ENCODE results near the gene TJP3. TPM values are rescaled to one million over a fixed set of nuclear protein-coding genes. Genes with fewer than 3 reads are reported as not detected.

TJP3 gene
- total RNA-seq, 3 donors from 2014 or later = 0.16 to 36.6 (median 20.0) TPM

DNA sequence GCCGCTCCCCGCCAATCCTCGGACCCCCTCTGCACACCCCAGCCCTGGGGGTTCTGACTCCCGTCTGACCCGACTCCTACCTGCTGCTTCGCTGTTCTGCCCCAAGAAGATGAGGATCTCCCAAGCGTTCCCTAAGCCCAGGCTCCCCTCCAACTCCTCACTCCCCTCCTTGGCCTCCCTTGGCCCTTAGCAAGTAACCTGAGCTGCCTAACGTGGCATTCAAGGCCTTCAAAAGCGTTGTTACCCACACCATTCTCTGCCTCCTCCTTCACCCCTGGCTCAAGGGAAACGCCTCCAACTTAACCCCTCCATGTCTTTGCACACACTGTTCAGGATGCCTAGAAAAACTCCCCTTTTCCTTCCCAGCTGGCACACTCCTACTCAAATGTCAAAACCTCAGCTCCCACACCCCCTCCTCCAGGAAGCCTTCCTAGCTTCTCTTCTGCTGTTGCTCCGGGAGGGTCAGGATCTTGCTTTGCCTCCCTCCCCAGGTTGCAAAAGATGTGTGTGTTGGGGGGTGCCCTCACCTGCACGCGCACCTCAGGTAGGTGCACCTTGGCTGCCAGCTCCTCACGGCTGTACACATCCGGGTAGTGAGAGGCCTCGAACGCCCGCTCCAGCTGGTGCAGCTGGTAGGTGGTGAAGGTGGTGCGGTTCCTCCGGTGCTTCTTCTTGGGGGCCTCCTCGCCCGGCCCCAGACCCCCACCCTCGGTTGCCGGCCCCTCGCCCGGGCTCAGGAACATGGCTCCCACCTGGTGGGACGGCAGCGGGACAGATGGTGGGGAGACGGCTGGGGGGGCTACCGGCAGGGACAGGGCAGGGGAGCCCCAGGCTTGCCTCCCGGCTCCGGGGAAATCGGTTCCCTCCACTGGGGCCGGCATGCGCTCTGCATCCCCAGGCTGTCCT lies 63.1 kb downstream of the TJP3 start:
- TF ChIP-seq CTCF (IDR thresholded peaks at IDR 0.05) = no peak
- TF ChIP-seq POLR2A (IDR thresholded peaks at IDR 0.05) = no peak
- TF ChIP-seq POLR2AphosphoS5 (IDR thresholded peaks at IDR 0.05) = no peak
- intact Hi-C loops (cut with DNase I; ENCODE audit: low total_unique reads) = no loop called here
- H3K27ac ChIP-seq = peak overlapping the region in 1 of 2 donors; percentile 19
- DNase-seq (ENCODE audit: low spot score in 2 of 2) = no peak
- no peaks in the 10 kb centered on the region for H3K9me3 ChIP-seq
- H3K36me3 ChIP-seq = peaks cover 6% of the 10 kb centered on the region
- peak overlapping the region in 2 of 3 donors; percentile 13 to 33 for H3K4me3 ChIP-seq
- no peaks in the 10 kb centered on the region for H3K4me1 ChIP-seq
- H3K27me3 ChIP-seq = no peaks in the 10 kb centered on the region

- H3K27ac ChIP-seq = no peak within 1 kb of the TSS
- intact Hi-C loops (cut with DNase I; ENCODE audit: low total_unique reads) = no loop called here
- no peaks in the 10 kb centered on the region for H3K4me1 ChIP-seq
- H3K9me3 ChIP-seq = no peaks in the 10 kb centered on the region
- no peak within 1 kb of the TSS for H3K4me3 ChIP-seq
- peaks cover 5% of the 10 kb centered on the region for H3K36me3 ChIP-seq
- TF ChIP-seq POLR2A (IDR thresholded peaks at IDR 0.05) = no peak
- TF ChIP-seq POLR2AphosphoS5 (IDR thresholded peaks at IDR 0.05) = no peak
- no peak for TF ChIP-seq CTCF (IDR thresholded peaks at IDR 0.05)
- H3K27me3 ChIP-seq = no peaks in the 10 kb centered on the region
- no peak for DNase-seq (ENCODE audit: low spot score in 2 of 2)
Measured at GRCh38 chr19:3771906-3772455, 63.8 kb downstream of the TJP3 start, which contains the start of gene RAX2. RAX2 (minus strand) TSS chr19:3772228; CDS start chr19:3771742, 486 bp downstream.

- Histone ChIP-seq H3K27me3 (peaks cover 0 to 12% of the 10 kb centered on the region in 2 donors), H3K36me3 (no peaks in the 10 kb centered on the region), H3K4me3 (no peak overlapping the region), H3K9me3 (no peaks in the 10 kb centered on the region), H3K4me1 (no peaks in the 10 kb centered on the region), H3K27ac (no peak overlapping the region)
- intact Hi-C loops (cut with DNase I; ENCODE audit: low total_unique reads) = no loop called here
- no peak for DNase-seq (ENCODE audit: low spot score in 2 of 2)
- no peak for TF ChIP-seq POLR2AphosphoS5 (IDR thresholded peaks at IDR 0.05)
- TF ChIP-seq POLR2A (IDR thresholded peaks at IDR 0.05) = no peak
- no peak for TF ChIP-seq CTCF (IDR thresholded peaks at IDR 0.05)
Measured at GRCh38 chr19:3773814-3774515, 65.8 kb downstream of the TJP3 start.

DNA sequence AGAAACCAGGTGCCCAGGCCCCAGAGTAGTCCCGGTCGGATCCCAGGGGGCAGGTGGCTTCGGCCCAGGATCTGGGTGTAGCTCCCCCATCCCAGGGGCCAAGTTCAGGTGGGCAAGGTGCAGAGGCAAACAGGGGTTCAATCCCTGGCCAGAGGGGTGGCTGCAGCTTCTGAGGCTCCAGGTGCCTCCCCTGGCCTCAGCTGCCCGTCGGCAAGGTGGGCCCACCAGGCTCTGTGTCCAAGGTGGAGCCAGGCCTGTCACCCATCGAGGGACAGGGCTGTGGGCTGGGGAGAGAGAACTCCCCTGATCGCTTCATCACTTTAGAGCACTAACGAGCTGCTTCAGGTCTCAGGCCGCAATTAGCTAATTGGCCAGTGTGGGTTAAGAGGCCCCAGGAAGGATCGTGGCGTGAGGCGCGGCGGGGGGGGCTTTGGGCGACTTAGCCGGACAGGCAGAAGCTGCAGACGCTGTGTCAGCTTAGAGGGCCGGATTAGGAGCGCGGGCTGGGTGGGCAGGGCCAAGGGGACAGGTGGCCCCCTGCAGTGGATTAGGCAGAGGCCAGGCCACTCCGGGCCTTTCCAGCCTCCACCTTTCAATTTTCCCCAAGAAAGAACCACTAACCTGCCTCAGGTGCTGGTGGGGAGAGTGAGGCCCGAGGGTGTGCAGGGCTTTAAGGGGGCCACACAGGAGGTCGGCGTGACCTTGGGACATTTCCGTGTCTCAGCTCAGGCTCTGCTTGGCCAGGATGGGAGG lies 66.6 kb downstream of the TJP3 start:
- intact Hi-C loops (cut with DNase I; ENCODE audit: low total_unique reads) = no loop called here
- H3K27me3 ChIP-seq = peaks cover 0 to 17% of the 10 kb centered on the region in 2 donors
- TF ChIP-seq POLR2A (IDR thresholded peaks at IDR 0.05) (no peak), POLR2AphosphoS5 (IDR thresholded peaks at IDR 0.05) (no peak), CTCF (IDR thresholded peaks at IDR 0.05) (no peak)
- no peaks in the 10 kb centered on the region for H3K36me3 ChIP-seq
- no peak overlapping the region for H3K4me3 ChIP-seq
- H3K9me3 ChIP-seq = no peaks in the 10 kb centered on the region
- H3K27ac ChIP-seq = no peak overlapping the region
- H3K4me1 ChIP-seq = no peaks in the 10 kb centered on the region
- DNase-seq (ENCODE audit: low spot score in 2 of 2) = no peak
